GM19468 (cell line): ENCODE results near the gene SNX9.
"Not testable (repeated sequence)": the region's sequence is repeated elsewhere in the genome, so short reads cannot be mapped to it uniquely, and the experiment has no call there.

Experiments
- ATAC-seq: cut with Tn5 transposase; IDR thresholded peaks from one replicate; pipeline ENCODE4 v1.9.1; 2021; ENCODE audit warnings: mild to moderate bottlenecking, moderate library complexity, moderate number of reproducible peaks; ENCODE audit not compliant: unreplicated experiment; ENCODE audit errors: extremely low read depth

The SNX9 gene

DNA sequence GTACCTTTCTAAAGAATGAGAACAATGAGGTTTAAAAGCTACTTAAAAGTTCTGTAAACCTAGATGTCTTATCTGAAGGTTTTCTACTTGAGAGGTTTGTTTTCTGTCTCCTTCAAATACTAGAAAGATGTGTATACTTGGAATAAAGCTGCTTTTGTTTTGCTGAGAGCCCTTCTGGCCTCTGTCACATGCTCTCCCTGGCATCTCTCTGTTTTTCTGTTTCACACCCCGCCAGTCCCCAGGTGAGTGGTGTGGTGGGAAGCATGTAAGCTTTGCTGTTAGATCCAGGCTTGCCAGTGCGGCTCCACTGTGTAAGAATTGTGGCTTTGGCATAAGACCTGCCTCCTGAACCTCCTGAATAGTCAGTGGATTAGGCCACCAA lies 56.8 kb downstream of the SNX9 start:
- no peak for ATAC-seq

- ATAC-seq: no peak
These were observed 57.5 kb downstream of the SNX9 start for GRCh38 chr6:157880534-157880933.

- ATAC-seq: no peak
These were observed 58.3 kb downstream of the SNX9 start for GRCh38 chr6:157881342-157881741.

DNA sequence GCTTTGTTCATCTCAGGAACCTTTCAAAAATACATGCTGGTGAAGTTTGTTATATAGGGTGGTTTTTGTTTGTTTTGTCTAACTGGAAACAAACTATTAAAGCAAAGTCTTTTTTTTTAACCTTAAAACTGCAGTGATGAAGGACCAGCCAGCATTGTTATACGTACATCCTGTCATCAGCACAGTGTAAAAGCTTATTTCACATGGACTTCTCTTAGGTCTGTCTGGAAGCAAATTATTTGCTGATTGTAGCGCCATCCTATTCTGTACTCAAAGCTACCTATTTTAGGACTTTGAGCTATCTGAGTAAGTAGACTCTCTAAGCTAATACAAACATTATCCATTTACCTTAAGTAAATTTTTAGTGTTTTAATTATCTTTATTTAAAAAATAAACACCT lies 61.7 kb downstream of the SNX9 start:
- ATAC-seq: no peak

DNA sequence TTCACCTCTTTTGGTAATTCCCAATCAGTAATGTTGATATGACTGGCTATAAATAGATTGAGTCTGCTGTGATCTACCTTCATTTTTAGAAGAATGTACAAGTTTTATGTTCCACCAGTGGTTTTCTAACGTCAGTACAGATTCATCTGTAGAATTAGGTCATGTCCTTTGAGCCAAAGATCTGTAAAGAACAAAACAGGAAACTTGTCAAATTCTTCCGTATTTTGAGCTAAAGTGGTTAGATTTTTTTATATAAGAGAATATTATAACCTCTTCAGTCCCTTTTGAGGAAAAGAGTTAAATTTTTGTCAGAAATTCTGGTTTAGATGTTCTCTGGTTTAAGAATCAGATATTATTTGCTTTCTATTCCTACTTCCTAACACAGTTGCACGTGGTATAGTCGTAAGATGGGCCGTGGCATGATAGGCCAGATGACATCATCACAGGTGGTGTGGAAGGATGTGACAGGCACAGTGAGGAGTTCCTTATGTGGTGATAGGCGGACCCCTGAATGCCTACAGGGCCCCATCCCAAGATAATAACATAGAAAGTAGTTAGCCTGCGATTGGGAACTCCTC lies 62.3 kb downstream of the SNX9 start:
- no peak for ATAC-seq

GRCh38 chr6:157885876-157886275 lies 62.8 kb downstream of the SNX9 start:
- ATAC-seq: no peak

- no peak for ATAC-seq
These were observed 64.8 kb downstream of the SNX9 start for GRCh38 chr6:157887892-157888291.

DNA sequence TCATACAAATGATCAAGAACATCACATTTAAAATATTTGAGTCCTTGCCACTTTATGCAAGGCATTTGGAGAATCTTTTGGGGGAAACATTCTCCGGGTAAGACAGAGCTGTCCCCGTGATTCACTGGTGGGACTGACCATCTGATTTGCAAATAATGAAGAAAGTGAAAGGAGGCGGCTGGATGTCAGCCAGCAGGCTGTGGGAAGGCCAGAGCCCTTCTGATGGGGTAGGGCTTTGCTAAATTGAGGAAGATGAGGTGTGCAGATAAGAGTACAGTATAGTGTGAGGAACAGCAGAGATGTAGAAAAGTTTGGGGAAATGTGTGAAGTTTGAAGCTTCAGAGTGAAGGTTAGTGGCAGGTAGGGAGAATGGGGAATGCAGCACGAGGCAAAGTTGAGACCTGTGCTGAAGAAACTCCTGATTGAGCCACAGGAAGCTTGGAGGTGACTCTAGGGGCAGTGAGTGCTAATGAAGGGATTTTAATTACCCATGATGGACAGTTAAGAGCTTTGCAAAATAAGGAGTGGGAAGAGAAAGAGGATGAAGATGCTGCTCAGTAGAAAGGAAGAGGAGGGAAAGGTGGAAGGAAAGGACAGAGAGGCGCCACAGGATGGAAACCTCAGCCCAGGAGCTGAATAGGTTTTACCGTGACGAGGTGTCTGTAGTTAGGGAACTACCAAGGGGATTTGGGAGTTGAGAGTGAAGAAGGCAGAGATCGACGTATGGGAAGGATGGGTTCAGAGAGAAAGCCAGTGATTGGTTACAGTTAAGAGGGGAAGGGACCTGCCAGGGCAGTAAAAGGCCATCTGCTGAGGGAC lies 68.7 kb downstream of the SNX9 start:
- no peak for ATAC-seq

DNA sequence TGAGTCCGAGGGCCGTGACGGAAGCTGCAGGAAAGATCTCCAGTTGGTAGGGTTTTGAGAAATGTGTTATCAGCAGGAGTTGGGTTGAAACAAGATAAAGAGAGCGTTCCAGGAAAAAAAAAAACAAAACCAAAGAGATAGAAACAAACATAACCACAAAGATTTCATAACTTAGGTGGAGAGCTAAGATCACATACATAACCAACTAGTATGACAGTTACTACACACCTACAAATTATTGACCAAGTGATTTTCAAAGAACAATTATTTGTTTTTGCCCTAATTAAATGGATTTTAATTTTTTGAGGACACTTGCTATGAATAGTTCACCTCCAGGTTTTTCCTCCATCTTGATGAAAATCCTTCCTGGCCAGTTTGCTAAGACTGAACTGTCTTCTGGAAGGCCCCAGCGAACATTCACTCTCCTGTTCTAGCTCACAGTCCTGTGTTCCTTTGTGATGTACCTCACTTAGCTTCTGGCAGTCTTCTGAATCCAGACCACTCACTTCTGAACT lies 69.4 kb downstream of the SNX9 start:
- ATAC-seq: no peak

DNA sequence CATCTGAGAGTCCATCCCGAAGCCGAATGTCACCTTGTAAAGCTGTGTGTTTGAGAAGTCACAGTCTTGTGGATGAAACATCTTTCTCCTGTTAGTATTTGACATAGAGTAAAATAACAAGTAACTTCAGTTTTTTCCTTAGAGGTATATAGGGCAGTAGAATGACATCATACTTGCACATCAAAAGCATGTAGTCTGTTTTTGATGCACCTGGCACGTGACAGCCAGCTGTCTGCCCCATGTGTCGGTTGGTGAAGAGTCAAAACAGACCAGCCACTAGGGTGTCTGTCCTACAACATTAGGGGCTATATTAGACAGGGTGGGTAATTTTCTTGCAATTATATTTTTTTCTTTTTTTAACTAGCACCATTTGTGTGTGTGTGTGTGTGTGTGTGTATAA lies 70.2 kb downstream of the SNX9 start:
- no peak for ATAC-seq

DNA sequence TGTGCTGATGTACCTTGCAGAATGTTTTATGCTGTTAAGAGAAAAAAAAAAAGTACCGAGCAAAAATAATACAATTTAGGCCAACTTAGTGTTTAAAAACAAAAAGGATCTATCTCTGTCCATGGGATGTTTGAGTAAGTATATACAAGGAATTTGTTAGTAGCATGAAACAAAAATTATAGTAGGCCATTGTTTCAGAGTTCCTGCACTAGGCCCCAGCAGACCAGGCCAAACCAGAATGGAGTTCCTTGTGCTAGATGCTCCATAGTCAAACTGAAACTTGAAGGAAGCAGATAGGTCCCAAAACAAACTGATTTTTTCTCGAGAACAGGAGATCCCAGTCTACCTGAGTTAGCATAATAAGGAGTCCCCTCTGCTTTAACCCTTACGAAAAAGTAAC lies 72.5 kb downstream of the SNX9 start:
- no peak for ATAC-seq

DNA sequence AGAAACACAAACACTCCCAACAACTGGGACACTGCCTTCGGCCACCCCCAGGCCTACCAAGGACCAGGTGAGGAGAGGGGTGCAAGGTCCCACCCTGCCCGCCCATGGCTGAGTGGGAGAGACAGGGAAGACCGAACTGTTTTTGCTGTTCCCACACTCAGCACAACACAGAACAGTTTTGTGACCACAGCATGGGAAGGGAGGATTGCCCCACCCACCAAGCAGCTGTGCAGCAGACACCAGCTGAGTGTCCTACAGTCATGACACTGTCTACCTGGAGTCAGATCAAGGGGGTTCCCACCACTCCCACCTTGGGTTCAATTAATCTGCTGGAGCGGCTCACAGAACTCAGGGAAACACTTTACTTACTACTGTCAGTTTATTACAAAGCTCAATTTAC lies 73.9 kb downstream of the SNX9 start:
- ATAC-seq: no peak

DNA sequence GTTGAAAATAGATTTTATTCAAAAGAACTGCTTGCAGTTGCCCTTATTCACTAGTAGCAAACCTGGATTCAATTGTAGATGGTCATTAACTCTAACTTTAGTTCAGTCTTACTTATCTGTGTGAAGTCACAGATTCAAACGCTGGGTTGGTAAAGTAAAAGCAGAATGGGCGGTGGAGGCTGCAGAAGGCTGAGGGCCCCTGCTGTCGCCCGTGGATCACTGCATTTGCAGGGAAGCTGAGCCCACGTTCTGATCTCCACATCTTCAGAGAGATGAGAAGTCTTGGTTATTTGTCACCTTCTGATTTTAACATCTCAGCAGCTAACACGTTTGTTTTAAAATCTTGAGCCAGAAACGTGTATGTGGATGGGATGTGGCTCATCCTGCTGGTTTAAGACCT lies 75.1 kb downstream of the SNX9 start:
- ATAC-seq: no peak

- ATAC-seq: no peak
These were observed 75.6 kb downstream of the SNX9 start for GRCh38 chr6:157898640-157899039.

- ATAC-seq: not testable (repeated sequence)
These were observed 77.2 kb downstream of the SNX9 start for GRCh38 chr6:157900262-157900661.

GRCh38 chr6:157900751-157901150 lies 77.7 kb downstream of the SNX9 start:
- ATAC-seq: not testable (repeated sequence)

DNA sequence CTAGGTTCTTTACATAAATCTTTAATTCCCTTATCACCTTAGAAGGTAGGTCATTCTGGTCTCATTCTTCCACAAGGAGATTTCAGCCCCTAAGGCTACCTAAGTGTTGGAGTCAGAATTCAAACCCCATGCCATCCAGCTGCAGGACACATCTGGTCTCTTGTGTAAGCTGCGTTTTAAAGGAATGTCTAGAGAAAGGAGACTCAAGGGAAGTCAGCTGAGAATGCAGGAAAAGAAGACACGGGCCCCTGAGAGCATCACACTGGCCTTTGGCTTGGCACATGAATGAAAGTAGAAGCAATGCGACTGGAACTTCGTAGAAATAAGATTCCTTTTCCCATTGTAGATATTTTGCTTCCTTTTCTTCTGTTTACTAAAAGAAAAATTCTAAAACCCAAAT lies 82.0 kb downstream of the SNX9 start:
- ATAC-seq: no peak

DNA sequence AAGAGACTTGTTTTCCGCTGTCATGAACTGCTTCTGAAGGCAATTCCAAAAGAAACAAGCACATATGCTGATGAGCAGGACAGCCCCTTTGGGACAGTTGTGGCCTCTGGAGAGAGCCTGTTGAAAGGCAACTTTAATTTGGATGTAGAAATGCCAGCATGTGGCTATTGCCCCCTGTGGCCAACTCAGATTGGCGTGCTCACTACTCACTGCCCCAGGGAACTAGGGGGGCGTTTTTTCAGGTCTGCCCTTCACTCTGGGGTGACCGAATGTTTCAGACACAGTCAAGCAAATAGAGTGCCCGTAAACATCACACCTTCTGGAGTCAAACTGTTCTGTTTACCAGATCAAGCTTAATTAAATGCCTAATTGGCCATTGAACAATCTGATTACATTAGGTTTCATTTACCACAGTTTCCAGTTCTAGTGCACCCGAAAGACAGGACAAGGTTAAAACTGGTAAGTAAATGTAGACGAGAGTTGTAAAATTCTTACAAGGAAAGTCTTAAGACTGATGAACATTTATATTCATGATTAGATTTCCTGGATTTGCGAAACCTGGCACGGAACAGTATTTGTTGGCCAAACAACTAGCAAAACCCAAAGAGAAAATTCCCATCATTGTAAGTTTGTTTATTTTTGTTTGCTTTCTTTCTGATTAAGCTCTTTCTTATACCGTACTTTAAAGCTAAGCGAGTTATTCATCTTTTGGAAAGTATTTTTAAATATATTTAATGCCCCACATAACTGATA lies 82.7 kb downstream of the SNX9 start:
- no peak for ATAC-seq

DNA sequence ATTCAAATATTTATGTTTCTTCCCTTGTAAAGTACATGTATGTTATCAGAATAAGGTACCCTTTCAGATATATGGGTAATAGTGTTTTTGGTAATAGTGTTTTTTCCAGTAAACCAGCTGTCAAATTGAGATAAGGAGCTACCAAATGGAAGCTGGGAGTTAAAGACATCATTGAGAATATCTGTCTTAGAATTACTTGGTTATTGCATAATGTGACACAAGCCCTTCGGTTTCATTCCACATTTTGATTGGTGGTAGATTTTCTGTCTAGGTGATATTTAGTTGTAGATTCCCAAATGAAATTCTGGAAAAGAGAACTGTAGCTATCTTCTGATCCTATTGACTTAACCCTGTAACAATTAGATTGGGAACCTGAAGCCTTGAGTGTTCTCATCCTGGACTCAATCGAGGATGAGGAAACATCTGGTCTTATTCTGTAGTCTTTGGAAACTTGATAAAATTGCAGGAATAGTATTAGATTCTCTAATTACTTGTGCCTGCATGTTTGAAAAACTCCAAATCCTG lies 83.6 kb downstream of the SNX9 start:
- ATAC-seq: no peak

DNA sequence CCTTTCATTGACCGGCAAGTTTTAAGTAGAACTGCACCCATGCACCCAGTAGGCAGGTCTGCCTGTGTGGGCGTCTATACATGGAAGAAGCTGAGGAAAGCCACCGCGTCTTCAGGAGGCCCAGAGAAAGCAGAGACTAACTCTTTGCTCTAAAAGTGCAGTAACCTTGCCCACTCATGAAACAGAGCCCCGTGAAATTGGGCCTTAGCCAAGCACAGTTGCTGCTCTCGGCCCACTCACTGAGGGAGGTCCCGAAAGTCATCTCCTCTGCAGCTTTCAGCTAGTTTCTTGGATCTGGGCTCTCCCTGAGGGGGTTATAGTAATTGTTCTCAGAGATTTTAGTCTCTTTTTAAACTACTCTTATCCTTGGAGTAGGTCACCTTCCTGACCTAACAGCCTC lies 84.6 kb downstream of the SNX9 start:
- no peak for ATAC-seq
